Fibroblast of pulmonary artery (primary cell): ENCODE data around the gene TMEM170B.

Experiments
- DNase-seq: peaks from one replicate; pipeline ENCODE4 v3.0.0-alpha.2; 2010; ENCODE audit warnings: low read depth
- H3K4me3 ChIP-seq: replicated peaks from 2 replicates; pipeline ENCODE4 v1.5.1; 2011; ENCODE audit warnings: low read depth, mild to moderate bottlenecking, control low read depth, low read length, moderate library complexity
- TF ChIP-seq, protein P1 (sequence below): IDR thresholded peaks from 2 replicates; pipeline ENCODE4 v1.5.1; 2011; ENCODE audit warnings: mild to moderate bottlenecking, control low read depth, low read length, inconsistent platforms; ENCODE audit errors: missing control alignments

The TMEM170B gene

DNA sequence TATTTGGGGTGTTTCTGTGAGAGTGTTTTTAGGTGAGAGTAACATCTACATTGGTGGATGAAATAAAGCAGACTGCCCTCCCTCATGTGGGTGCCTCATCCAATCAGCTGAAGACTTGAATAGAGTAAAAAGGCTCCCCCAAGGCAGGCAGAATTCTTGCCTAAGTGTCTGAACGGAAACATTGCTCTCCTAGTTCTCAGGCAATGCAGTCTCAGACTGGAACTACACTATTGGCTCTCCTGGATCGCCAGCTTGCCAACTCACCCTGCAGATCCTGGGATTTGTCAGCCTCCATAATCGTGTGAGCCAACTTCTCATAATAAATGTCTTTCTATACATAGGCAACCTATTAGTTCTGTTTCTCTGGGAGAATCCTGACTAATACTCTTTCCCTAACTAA, 5.5 kb upstream of the TMEM170B start:
- DNase-seq: no peak
- TF ChIP-seq, protein P1, sequence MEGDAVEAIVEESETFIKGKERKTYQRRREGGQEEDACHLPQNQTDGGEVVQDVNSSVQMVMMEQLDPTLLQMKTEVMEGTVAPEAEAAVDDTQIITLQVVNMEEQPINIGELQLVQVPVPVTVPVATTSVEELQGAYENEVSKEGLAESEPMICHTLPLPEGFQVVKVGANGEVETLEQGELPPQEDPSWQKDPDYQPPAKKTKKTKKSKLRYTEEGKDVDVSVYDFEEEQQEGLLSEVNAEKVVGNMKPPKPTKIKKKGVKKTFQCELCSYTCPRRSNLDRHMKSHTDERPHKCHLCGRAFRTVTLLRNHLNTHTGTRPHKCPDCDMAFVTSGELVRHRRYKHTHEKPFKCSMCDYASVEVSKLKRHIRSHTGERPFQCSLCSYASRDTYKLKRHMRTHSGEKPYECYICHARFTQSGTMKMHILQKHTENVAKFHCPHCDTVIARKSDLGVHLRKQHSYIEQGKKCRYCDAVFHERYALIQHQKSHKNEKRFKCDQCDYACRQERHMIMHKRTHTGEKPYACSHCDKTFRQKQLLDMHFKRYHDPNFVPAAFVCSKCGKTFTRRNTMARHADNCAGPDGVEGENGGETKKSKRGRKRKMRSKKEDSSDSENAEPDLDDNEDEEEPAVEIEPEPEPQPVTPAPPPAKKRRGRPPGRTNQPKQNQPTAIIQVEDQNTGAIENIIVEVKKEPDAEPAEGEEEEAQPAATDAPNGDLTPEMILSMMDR: no peak
- no peak overlapping the region for H3K4me3 ChIP-seq

DNA sequence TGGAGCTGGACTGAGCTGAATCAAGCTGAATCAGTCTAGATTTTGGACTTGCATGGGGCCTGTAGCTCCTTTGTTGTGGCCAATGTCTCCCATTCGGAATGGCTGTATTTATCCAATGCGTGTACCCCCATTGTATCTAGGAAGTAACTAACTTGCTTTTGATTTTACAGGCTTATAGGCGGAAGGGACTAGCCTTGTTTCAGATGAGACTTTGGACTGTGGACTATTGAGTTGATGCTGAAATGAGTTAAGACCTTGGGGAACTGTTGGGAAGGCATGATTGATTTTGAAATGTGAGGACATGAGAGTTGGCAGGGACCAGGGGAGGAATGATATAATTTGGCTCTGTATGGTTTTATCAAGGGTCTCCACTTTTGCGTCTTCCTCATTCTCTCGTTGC, 3.0 kb upstream of the TMEM170B start:
- DNase-seq: no peak
- TF ChIP-seq, protein P1: no peak
- no peak overlapping the region for H3K4me3 ChIP-seq

DNA sequence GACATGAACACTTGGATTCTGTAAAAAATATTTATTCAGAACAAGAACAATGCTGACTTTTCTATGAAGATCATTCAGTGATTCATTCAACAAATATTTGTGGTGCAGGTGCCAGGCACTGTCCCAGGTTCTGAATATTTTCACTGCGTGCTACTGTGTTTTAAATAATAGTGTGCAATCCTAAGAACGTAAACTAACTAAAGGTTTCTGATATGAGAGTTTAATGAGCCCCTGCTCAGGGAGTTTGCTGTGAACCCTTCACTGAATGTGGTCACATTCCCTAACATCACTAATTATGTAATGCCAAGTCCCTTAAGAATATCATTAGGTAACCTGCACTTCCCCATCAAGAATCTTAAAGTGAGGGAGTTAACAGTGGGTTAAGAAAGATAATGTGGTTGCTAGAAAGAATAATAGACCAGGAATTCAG, 1.7 kb upstream of the TMEM170B start:
- no peak overlapping the region for H3K4me3 ChIP-seq
- DNase-seq: peak; percentile 70
- TF ChIP-seq, protein P1: no peak

DNA sequence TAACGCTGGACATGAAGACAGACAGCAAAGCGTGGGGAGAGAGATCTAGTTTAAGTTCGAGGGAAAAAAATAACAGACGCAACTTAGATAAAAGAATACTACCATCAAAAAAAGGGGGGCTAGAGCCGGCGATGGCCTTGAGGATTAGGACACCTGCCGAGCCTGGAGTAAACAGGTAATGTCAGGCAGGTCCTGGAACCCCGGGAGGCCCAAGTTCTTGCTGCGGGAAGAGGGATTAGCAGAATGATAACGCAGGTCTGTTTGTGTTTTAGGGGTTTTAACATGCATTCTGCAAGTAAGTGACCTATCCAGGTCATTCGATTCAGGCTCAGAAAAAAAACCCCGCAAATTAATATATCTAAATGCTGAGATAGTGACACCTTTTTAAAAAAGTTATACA, 754 bp upstream of the TMEM170B start:
- no peak for DNase-seq
- H3K4me3 ChIP-seq: peak overlapping the region; percentile 53
- TF ChIP-seq, protein P1: no peak

DNA sequence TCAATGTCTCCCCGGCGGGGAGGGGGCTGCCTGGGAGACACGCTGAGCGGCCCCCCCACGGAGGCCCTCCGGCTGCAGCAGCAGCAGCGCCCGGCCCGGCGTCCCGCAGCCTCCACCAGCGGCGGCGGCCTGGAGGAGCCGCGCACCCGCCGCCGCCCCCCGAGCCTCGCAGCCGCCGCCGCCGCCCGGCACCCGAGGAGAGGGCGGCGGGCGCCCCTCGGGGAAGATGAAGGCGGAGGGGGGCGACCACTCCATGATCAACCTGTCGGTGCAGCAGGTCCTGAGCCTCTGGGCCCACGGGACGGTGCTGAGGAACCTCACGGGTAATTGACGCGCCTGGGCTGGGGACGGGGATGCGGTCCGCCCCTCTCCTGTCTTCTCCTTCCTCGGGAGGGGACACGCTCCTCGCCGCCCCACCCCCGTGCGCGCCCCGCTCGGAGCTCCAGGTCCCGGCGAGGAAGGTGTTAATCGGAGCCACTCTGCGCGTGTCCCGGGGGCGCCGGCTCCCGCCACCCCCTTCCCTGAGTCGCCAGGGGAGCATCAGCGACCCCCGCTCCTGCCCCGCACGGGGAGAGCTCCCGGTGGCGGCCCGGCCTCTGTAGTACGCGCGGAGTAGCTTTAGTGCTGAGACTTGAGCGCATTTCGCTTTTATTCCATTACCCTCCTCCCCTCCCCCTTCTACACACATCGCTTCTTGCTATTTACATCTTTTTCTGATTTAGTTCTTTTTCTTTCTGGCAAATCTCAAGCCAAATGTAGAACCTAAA, 686 bp downstream of the TMEM170B start:
- TF ChIP-seq, protein P1: no peak
- H3K4me3 ChIP-seq: peak overlapping the region; percentile 53
- DNase-seq: no peak

DNA sequence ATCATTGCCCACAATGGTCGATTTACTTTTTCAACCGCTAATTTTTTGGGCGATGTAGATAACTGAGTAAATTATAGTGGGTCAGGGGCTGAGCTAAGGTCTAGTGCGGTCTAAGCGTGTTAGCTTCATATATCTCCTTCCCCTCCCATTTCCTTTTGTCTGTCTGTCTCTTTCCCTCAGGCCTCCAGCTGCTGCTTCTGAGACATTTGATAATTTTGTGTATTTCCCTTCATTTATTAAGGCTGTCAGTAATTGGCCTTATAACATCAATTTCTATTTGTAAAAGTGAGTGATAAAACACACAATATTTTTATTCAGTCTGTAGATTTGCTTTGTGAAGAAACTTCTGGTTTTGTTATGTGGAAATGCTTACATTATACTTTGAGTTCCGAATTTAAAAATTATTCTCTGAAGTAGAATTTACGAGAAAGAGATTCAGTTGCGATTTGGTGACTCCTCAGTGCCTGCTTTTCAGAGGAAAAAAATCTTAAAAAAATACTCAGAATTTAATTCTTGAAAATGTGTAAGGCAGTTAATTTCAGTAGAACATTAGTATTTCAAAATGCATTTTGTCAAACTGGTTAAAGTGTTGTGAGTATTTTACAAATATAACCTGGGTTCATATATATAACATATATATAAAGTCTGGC, 1.4 kb downstream of the TMEM170B start:
- DNase-seq: no peak
- TF ChIP-seq, protein P1: no peak
- H3K4me3 ChIP-seq: peak overlapping the region; percentile 53

DNA sequence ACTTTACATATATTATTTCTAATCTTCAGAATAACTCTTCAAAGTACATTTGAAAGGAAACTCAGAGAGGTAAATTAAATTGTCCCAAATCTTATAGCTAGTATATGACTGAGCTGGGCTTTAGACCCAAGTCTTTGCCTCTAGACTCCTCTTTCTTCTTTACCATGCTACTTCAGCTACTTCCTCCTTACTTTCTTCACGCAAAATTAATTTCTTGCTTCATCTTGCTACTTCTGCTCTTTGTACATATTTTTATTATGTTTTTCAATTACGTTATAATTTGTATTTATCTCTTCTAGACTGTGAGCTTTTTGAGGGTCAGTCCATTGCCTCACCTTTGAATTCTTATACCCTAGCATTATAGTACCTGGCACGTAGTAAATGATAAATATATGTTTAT, 5.3 kb downstream of the TMEM170B start:
- TF ChIP-seq, protein P1: no peak
- H3K4me3 ChIP-seq: no peak overlapping the region
- no peak for DNase-seq
